Myometrial cell (primary cell): ENCODE results near the gene PAX2. TPM values are rescaled to one million over a fixed set of nuclear protein-coding genes. Genes with fewer than 3 reads are reported as not detected.

Source experiments
- total RNA-seq: library from RNA; depleted of rRNA; stranded (reverse); fragments of >200 nt; gene quantifications from 2 replicates; pipeline ENCODE4 v1.2.3, GENCODE V29; 2015

Gene PAX2
- not detected in 2 replicates for total RNA-seq

DNA sequence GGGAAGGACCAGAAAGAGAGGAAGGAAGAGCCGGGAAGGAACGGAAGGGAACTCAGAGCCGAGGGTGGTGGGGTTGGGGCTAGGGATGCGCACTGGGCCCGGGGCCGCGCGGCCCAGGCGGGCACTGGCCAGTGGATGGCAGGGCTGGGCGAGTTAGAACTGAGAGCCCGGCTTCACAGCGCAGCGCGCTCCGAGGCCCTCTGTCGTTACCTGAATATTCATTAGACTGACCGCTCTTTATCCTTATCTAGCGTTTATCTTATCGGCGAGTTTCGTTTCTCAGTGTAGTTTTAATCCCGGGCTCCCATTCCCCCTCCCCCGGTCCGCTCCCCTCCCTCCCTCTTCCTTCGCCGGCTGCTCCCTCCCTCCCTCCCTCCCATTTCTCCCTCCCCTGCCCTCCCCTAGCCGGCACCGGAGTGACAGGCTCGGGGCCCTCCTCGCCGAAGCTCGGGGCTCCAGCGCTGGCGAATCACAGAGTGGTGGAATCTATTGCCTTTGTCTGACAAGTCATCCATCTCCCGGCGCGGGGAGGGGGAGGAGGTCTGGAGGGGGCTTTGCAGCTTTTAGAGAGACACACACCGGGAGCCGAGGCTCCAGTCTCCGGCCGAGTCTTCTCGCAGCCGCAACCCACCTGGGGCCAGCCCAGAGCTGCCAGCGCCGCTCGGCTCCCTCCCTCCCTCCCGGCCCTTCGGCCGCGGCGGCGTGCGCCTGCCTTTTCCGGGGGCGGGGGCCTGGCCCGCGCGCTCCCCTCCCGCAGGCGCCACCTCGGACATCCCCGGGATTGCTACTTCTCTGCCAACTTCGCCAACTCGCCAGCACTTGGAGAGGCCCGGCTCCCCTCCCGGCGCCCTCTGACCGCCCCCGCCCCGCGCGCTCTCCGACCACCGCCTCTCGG is at the start of gene PAX2:
Gene PAX2, plus strand, starts transcription at position 596 of the 895 bp plus-strand sequence. CDS start 679 bp downstream, outside the sequence.

Other genes with a start within 250 kb of the PAX2 start
- gene SEC31B, start 225.7 kb upstream of the PAX2 start, total RNA-seq = 0.29 and 1.1 TPM in 2 replicates
- gene NDUFB8, start 215.7 kb upstream of the PAX2 start, total RNA-seq = 222 and 279 TPM in 2 replicates
- 4.6 and 11.7 TPM in 2 replicates for gene HIF1AN, start 209.6 kb upstream of the PAX2 start, total RNA-seq
- 29.1 and 34.6 TPM in 2 replicates for gene SLF2, start 167.4 kb downstream of the PAX2 start, total RNA-seq
- gene SEMA4G, start 223.9 kb downstream of the PAX2 start, total RNA-seq = 0.29 and 0.89 TPM in 2 replicates
- 119 and 129 TPM in 2 replicates for gene MRPL43, start 241.9 kb downstream of the PAX2 start, total RNA-seq
- gene TWNK, start 242.0 kb downstream of the PAX2 start, total RNA-seq = 1.7 and 3.7 TPM in 2 replicates